ENCODE measurements around the gene FRMD4A.

The FRMD4A gene

GRCh38 chr10:13656337-13657100 lies 674.2 kb downstream of the FRMD4A start:
- no peak for DNase-seq

GRCh38 chr10:13654846-13655245 lies 675.9 kb downstream of the FRMD4A start:
- no peak for DNase-seq

- no peak for DNase-seq
Measured at GRCh38 chr10:13654118-13654830, 676.5 kb downstream of the FRMD4A start.

GRCh38 chr10:13652860-13653259 lies 677.9 kb downstream of the FRMD4A start:
- DNase-seq = no peak

GRCh38 chr10:13651969-13652720 lies 678.6 kb downstream of the FRMD4A start:
- no peak for DNase-seq

- DNase-seq = no peak
Measured at GRCh38 chr10:13650961-13651360, 679.8 kb downstream of the FRMD4A start.

- no peak for DNase-seq
Measured at GRCh38 chr10:13649844-13650520, 680.7 kb downstream of the FRMD4A start.

GRCh38 chr10:13648425-13648824 lies 682.3 kb downstream of the FRMD4A start:
- DNase-seq = no peak

GRCh38 chr10:13644866-13645265 lies 685.9 kb downstream of the FRMD4A start:
- DNase-seq = no peak

GRCh38 chr10:13643016-13643415 lies 687.7 kb downstream of the FRMD4A start:
- DNase-seq = no peak

GRCh38 chr10:13642293-13642692 lies 688.4 kb downstream of the FRMD4A start:
- DNase-seq = no peak

- no peak for DNase-seq
Measured at GRCh38 chr10:13637894-13638293, 692.8 kb downstream of the FRMD4A start.

- no peak for DNase-seq
Measured at GRCh38 chr10:13637303-13637856, 693.3 kb downstream of the FRMD4A start.

- no peak for DNase-seq
Measured at GRCh38 chr10:13636776-13637175, 693.9 kb downstream of the FRMD4A start.

- no peak for DNase-seq
Measured at GRCh38 chr10:13634207-13634606, 696.5 kb downstream of the FRMD4A start.

- no peak for DNase-seq
Measured at GRCh38 chr10:13633689-13634088, 697.0 kb downstream of the FRMD4A start.

- DNase-seq = no peak
Measured at GRCh38 chr10:13632884-13633440, 697.8 kb downstream of the FRMD4A start.

- DNase-seq = no peak
Measured at GRCh38 chr10:13632440-13632839, 698.3 kb downstream of the FRMD4A start.

GRCh38 chr10:13631594-13631993 lies 699.1 kb downstream of the FRMD4A start:
- no peak for DNase-seq

GRCh38 chr10:13630231-13630630 lies 700.5 kb downstream of the FRMD4A start:
- no peak for DNase-seq

GRCh38 chr10:13629116-13629515 lies 701.6 kb downstream of the FRMD4A start:
- no peak for DNase-seq

GRCh38 chr10:13628661-13629060 lies 702.1 kb downstream of the FRMD4A start:
- no peak for DNase-seq

Data from NCI-H2227 treated with DMSO at 0.1 percent for 48 hours (cell line).